Stimulated activated CD4-positive, alpha-beta T cell treated with anti-CD3 and anti-CD28 coated beads, Interleukin-12 subunit alpha, Interleukin-12 subunit beta, amount 100 ng/mL, for 4 hours (primary cell): Measurements from ENCODE around the gene PRKCA.

Source experiments
- DNase-seq: peaks from one replicate; pipeline ENCODE4 v3.0.0-alpha.2; 2020

PRKCA gene

GRCh38 chr17:66727634-66728570, 425.5 kb downstream of the PRKCA start:
- peak; percentile 36 for DNase-seq

- DNase-seq = no peak
Observed at GRCh38 chr17:66730461-66730923, 428.1 kb downstream of the PRKCA start.

- no peak for DNase-seq
Observed at GRCh38 chr17:66733759-66734158, 431.3 kb downstream of the PRKCA start.

GRCh38 chr17:66734186-66734943, 432.0 kb downstream of the PRKCA start:
- DNase-seq = no peak

- no peak for DNase-seq
Observed at GRCh38 chr17:66737524-66737923, 435.1 kb downstream of the PRKCA start.

- DNase-seq = no peak
Observed at GRCh38 chr17:66738301-66738700, 435.9 kb downstream of the PRKCA start.

- no peak for DNase-seq
Observed at GRCh38 chr17:66739553-66739952, 437.1 kb downstream of the PRKCA start.

GRCh38 chr17:66740226-66740625, 437.8 kb downstream of the PRKCA start:
- DNase-seq = no peak

- DNase-seq = no peak
Observed at GRCh38 chr17:66743511-66743910, 441.1 kb downstream of the PRKCA start.

- no peak for DNase-seq
Observed at GRCh38 chr17:66746736-66747135, 444.3 kb downstream of the PRKCA start.

- no peak for DNase-seq
Observed at GRCh38 chr17:66747578-66748275, 445.3 kb downstream of the PRKCA start.

- DNase-seq = no peak
Observed at GRCh38 chr17:66748578-66748977, 446.2 kb downstream of the PRKCA start.

- no peak for DNase-seq
Observed at GRCh38 chr17:66749217-66749832, 446.9 kb downstream of the PRKCA start.

- DNase-seq = no peak
Observed at GRCh38 chr17:66750116-66750515, 447.7 kb downstream of the PRKCA start.

- no peak for DNase-seq
Observed at GRCh38 chr17:66750781-66751543, 448.5 kb downstream of the PRKCA start.

- no peak for DNase-seq
Observed at GRCh38 chr17:66751771-66752170, 449.4 kb downstream of the PRKCA start.

GRCh38 chr17:66752411-66752810, 450.0 kb downstream of the PRKCA start:
- no peak for DNase-seq

GRCh38 chr17:66753126-66753920, 450.9 kb downstream of the PRKCA start:
- DNase-seq = no peak

GRCh38 chr17:66755101-66755943, 452.9 kb downstream of the PRKCA start:
- DNase-seq = no peak

GRCh38 chr17:66755944-66756290, 453.5 kb downstream of the PRKCA start:
- DNase-seq = no peak
